ENCODE data around the gene INPP5B. TPM values are rescaled to one million over a fixed set of nuclear protein-coding genes. Genes with fewer than 3 reads are reported as not detected.
"Not testable (repeated sequence)": the region's sequence is repeated elsewhere in the genome, so short reads cannot be mapped to it uniquely, and the experiment has no call there.

Gene INPP5B
- total and polyA plus RNA-seq, 7 donors, result 3.8 to 12.8 (median 6.7) TPM

DNA sequence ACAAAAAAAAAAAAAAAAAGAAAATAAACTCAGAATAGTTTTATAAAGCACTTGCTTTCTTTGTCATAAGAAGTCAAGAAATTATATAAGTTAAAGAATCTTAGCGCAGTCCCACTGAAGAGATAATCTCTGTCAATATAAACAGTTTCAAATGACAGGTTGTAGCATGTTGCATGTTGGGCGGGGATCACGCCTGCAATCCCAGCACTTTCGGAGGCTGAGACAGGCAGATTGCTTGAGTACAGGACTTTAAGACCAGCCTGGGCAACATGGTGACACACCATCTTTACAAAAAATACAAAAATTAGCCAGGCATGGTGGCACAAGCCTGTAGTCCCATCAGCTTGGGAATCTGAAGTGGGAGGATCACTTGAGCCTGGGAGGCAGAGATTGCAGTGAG is 18.4 kb upstream of the INPP5B start:
- H3K36me3 ChIP-seq (ENCODE audit: insufficient read depth in 1 of 2, low read depth in 1 of 2), result peaks cover 3 to 95% of the 10 kb centered on the region in 2 donors
- no peaks in the 10 kb centered on the region for H3K9me3 ChIP-seq
- intact Hi-C loops (cut with DNase I), result loop anchor here in 1 of 2 donors (5.0 kb wide), 1 partner anchor 83 kb away; no protein-coding TSS in a partner anchor
- WGBS, 3 donors, result 95 to 96% (median 95%) methylated on average over 4 of the region's 4 CpGs
- no peak for ATAC-seq
- TF ChIP-seq, protein P1, sequence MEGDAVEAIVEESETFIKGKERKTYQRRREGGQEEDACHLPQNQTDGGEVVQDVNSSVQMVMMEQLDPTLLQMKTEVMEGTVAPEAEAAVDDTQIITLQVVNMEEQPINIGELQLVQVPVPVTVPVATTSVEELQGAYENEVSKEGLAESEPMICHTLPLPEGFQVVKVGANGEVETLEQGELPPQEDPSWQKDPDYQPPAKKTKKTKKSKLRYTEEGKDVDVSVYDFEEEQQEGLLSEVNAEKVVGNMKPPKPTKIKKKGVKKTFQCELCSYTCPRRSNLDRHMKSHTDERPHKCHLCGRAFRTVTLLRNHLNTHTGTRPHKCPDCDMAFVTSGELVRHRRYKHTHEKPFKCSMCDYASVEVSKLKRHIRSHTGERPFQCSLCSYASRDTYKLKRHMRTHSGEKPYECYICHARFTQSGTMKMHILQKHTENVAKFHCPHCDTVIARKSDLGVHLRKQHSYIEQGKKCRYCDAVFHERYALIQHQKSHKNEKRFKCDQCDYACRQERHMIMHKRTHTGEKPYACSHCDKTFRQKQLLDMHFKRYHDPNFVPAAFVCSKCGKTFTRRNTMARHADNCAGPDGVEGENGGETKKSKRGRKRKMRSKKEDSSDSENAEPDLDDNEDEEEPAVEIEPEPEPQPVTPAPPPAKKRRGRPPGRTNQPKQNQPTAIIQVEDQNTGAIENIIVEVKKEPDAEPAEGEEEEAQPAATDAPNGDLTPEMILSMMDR (IDR thresholded peaks at IDR 0.05), result no peak
- no peak overlapping the region for H3K4me3 ChIP-seq
- no peak overlapping the region for H3K27ac ChIP-seq
- no peaks in the 10 kb centered on the region for H3K27me3 ChIP-seq (ENCODE audit: insufficient read depth in 3 of 3, low read length in 2 of 3)
- no peaks in the 10 kb centered on the region for H3K4me1 ChIP-seq
- DNase-seq, result no peak

GRCh38 chr1:37964106-37964505 is 17.3 kb upstream of the INPP5B start:
- peaks cover 8 to 97% of the 10 kb centered on the region in 2 donors for H3K36me3 ChIP-seq (ENCODE audit: insufficient read depth in 1 of 2, low read depth in 1 of 2)
- H3K9me3 ChIP-seq; H3K27ac ChIP-seq; ATAC-seq; H3K27me3 ChIP-seq (ENCODE audit: insufficient read depth in 3 of 3, low read length in 2 of 3); DNase-seq; H3K4me1 ChIP-seq; H3K4me3 ChIP-seq; intact Hi-C loops (cut with DNase I): not testable (repeated sequence)
- WGBS, 3 donors, result 87 to 93% (median 89%) methylated on average over 12 of the region's 12 CpGs

DNA sequence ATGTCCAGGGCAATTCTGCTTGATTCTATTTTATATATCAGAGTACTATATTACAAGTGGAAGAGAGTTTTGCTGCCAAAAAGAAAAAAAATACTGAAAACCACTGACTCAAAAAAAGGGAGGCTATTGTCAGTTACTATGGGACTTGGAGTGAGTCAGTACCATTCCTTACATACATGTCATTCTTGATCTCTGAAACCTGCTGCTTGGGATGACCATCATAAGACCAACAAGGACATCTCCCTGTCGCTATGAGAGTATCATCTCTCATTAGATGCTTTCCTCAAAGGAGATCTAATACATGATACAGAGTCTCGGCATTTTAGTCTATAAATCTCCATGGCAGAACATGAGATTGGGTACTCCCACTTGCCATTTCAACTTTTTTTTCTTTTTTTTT is 11.8 kb upstream of the INPP5B start:
- Histone ChIP-seq H3K36me3 (ENCODE audit: insufficient read depth in 1 of 2, low read depth in 1 of 2) (peaks cover 5 to 76% of the 10 kb centered on the region in 2 donors), H3K4me3 (no peak overlapping the region), H3K9me3 (no peaks in the 10 kb centered on the region), H3K27ac (no peak overlapping the region), H3K4me1 (no peaks in the 10 kb centered on the region), H3K27me3 (ENCODE audit: insufficient read depth in 3 of 3, low read length in 2 of 3) (no peaks in the 10 kb centered on the region)
- TF ChIP-seq, protein P1 (IDR thresholded peaks at IDR 0.05), result no peak
- intact Hi-C loops (cut with DNase I), result no loop called here
- WGBS, 3 donors, result 40 to 75% (median 52%) methylated on average over 2 of the region's 2 CpGs
- ATAC-seq (peak in 3 of 4 donors; percentile 28 to 39 (median 32)), DNase-seq (no peak)

- intact Hi-C loops (cut with DNase I), result no loop called here
- Histone ChIP-seq H3K27me3 (ENCODE audit: insufficient read depth in 3 of 3, low read length in 2 of 3) (no peaks in the 10 kb centered on the region), H3K4me1 (no peaks in the 10 kb centered on the region), H3K36me3 (ENCODE audit: insufficient read depth in 1 of 2, low read depth in 1 of 2) (peaks cover 5 to 47% of the 10 kb centered on the region in 2 donors), H3K4me3 (no peak overlapping the region), H3K9me3 (no peaks in the 10 kb centered on the region), H3K27ac (no peak overlapping the region)
- ATAC-seq (peak in 1 of 4 donors; percentile 18), DNase-seq (no peak)
- WGBS, 3 donors, result 53 to 79% (median 61%) methylated on average over 3 of the region's 3 CpGs
- TF ChIP-seq, protein P1 (IDR thresholded peaks at IDR 0.05), result no peak
Measured at GRCh38 chr1:37955685-37956084, 8.8 kb upstream of the INPP5B start.

DNA sequence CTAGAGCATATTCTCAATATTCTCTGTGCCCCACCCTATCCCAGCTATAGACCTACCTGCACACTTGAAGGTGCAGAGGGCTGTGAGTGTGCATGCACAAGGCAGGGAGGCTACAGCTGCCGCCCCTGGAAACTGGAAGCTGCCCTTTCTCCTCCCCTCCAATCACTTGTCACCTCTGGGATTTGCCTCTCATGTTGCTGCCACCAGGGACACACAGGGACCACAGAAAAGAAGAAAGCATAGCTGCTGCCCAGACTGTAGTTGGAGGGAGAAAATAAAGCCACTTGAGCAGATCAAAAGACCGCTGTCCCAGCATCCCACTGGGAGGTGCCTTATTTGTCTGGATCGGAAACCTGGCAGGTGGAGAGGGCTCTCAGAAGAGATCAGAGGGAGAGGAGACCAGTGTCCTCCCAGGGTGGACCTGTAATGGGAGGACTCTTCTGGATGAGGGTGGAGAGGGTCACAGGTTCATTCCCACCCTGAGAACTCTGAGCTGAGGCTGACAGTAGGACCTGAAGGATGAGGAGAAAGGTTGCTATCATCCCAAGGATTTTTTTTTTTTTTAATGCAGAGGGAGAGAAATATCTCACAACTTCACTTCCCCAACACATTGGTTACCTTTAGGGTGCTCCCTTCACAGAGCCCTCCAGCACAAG is 7.6 kb upstream of the INPP5B start:
- H3K36me3 ChIP-seq (ENCODE audit: insufficient read depth in 1 of 2, low read depth in 1 of 2), result peaks cover 0 to 35% of the 10 kb centered on the region in 2 donors
- 58 to 68% (median 58%) methylated on average over 3 of the region's 3 CpGs for WGBS, 3 donors
- TF ChIP-seq, protein P1 (IDR thresholded peaks at IDR 0.05), result no peak
- H3K27me3 ChIP-seq (ENCODE audit: insufficient read depth in 3 of 3, low read length in 2 of 3), result no peaks in the 10 kb centered on the region
- no peak overlapping the region for H3K4me3 ChIP-seq
- H3K4me1 ChIP-seq, result no peaks in the 10 kb centered on the region
- ATAC-seq, result peak in 1 of 4 donors; percentile 15
- H3K9me3 ChIP-seq, result no peaks in the 10 kb centered on the region
- H3K27ac ChIP-seq, result no peak overlapping the region
- peak in 1 of 2 donors; percentile 35 for DNase-seq
- intact Hi-C loops (cut with DNase I), result no loop called here

All from psoas muscle (tissue), 8 donors.